ENCODE results near the gene PTPRA.

The PTPRA gene

GRCh38 chr20:3082955-3083952 lies 210.0 kb downstream of the PTPRA start:
- H3K4me3 ChIP-seq (ENCODE audit: low read depth, low read length) = no peak overlapping the region
- peak; percentile 71 for DNase-seq (ENCODE audit: low read depth)
- TF ChIP-seq POLR2A (IDR thresholded peaks at IDR 0.05; ENCODE audit: extremely low read depth, insufficient read length) (no peak), MYC (IDR thresholded peaks at IDR 0.05; ENCODE audit: low read depth, low read length) (no peak), MAX (IDR thresholded peaks at IDR 0.05; ENCODE audit: low read depth, low read length) (no peak)
- TF ChIP-seq, protein P1, sequence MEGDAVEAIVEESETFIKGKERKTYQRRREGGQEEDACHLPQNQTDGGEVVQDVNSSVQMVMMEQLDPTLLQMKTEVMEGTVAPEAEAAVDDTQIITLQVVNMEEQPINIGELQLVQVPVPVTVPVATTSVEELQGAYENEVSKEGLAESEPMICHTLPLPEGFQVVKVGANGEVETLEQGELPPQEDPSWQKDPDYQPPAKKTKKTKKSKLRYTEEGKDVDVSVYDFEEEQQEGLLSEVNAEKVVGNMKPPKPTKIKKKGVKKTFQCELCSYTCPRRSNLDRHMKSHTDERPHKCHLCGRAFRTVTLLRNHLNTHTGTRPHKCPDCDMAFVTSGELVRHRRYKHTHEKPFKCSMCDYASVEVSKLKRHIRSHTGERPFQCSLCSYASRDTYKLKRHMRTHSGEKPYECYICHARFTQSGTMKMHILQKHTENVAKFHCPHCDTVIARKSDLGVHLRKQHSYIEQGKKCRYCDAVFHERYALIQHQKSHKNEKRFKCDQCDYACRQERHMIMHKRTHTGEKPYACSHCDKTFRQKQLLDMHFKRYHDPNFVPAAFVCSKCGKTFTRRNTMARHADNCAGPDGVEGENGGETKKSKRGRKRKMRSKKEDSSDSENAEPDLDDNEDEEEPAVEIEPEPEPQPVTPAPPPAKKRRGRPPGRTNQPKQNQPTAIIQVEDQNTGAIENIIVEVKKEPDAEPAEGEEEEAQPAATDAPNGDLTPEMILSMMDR (IDR thresholded peaks at IDR 0.05; ENCODE audit: low read depth, low read length) = no peak

DNA sequence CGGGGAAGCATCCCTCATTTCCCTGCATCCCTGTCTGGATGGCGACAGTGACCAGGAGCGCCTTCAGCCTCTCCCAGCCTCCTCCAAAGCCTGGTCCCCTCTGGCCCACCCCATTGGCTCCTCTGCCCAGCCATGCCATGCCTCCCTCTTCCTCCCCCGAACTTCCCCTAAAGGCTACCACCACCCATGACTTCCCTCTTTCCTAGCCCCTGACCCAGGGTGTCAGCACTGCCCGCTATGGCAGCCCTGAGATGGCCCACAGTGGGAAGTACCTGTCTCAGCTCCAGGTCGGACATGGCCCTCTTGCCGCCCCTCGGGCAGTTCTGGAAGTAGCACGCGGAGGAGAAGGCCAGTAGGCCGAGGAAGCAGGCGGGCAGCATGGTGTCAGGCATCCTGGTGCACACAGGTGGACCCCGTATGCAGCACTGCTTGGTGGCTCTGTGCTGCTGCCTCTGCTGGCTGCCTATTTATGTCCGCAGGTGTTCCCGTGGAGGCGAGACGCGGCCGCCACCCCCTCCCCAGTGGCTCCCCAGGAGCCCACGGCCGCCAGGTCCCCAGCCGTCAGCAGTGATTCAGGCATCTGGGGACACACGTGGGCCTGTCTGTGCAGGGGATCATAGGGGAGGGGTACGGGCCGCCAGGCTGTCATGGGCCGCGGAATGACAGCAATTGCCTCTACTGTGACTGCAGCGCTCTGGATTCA lies 211.2 kb downstream of the PTPRA start, which contains the start of gene AVP:
AVP (minus strand) TSS at position 442 of the 703 bp plus-strand sequence; CDS start at position 392, 50 bp downstream.
- no peak within 1 kb of the TSS for H3K4me3 ChIP-seq (ENCODE audit: low read depth, low read length)
- no peak for TF ChIP-seq MYC (IDR thresholded peaks at IDR 0.05; ENCODE audit: low read depth, low read length)
- TF ChIP-seq MAX (IDR thresholded peaks at IDR 0.05; ENCODE audit: low read depth, low read length) = no peak
- TF ChIP-seq, protein P1 (IDR thresholded peaks at IDR 0.05; ENCODE audit: low read depth, low read length) = no peak
- TF ChIP-seq POLR2A (IDR thresholded peaks at IDR 0.05; ENCODE audit: extremely low read depth, insufficient read length) = no peak
- no peak for DNase-seq (ENCODE audit: low read depth)

DNA sequence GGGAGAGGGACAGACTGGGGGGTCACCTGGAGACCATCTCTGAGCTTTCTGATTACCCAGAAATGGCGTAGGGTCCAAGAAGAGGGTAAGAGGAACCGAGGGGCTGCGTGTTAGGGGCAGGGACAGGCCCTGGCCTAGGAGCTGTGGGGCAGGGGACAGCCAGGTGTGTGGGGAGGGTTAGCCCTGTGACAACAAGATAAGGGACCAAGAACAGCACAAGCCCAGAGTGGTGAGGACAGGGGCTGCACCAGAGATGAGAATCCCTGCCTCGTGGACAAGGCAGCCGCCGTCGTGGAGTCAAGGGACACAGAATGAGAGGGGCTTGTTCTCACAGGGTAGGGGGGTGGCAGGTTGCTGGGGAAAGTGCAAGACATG lies 211.7 kb downstream of the PTPRA start:
- TF ChIP-seq POLR2A (IDR thresholded peaks at IDR 0.05; ENCODE audit: extremely low read depth, insufficient read length) (no peak), MAX (IDR thresholded peaks at IDR 0.05; ENCODE audit: low read depth, low read length) (no peak), MYC (IDR thresholded peaks at IDR 0.05; ENCODE audit: low read depth, low read length) (no peak)
- TF ChIP-seq, protein P1 (IDR thresholded peaks at IDR 0.05; ENCODE audit: low read depth, low read length) = no peak
- H3K4me3 ChIP-seq (ENCODE audit: low read depth, low read length) = no peak overlapping the region
- no peak for DNase-seq (ENCODE audit: low read depth)

GRCh38 chr20:3085571-3086072 lies 212.3 kb downstream of the PTPRA start:
- no peak for DNase-seq (ENCODE audit: low read depth)
- TF ChIP-seq MAX (IDR thresholded peaks at IDR 0.05; ENCODE audit: low read depth, low read length) = no peak
- no peak for TF ChIP-seq POLR2A (IDR thresholded peaks at IDR 0.05; ENCODE audit: extremely low read depth, insufficient read length)
- TF ChIP-seq MYC (IDR thresholded peaks at IDR 0.05; ENCODE audit: low read depth, low read length) = no peak
- TF ChIP-seq, protein P1 (IDR thresholded peaks at IDR 0.05; ENCODE audit: low read depth, low read length) = no peak
- no peak overlapping the region for H3K4me3 ChIP-seq (ENCODE audit: low read depth, low read length)

DNA sequence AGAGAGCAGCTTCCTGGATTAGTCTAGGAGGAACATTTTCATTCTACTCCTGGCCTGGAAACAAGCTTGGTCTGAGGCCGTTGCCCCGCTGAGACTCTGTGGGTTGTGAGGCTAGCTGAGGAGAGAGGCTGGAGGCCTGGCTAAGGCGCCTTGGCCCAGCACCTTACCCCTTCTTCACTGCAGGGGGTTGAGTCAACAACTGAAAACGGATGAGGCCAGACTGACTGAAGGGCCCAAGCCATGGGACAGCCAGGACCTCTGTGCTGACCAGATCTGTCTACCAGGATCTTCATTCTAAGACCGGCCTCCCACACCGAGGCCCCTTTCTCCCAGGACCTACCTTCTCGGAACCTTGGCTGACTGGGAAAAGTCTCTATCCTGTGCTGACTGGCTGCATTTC lies 214.8 kb downstream of the PTPRA start:
- H3K4me3 ChIP-seq (ENCODE audit: low read depth, low read length) = no peak overlapping the region
- TF ChIP-seq, protein P1 (IDR thresholded peaks at IDR 0.05; ENCODE audit: low read depth, low read length) = no peak
- TF ChIP-seq MYC (IDR thresholded peaks at IDR 0.05; ENCODE audit: low read depth, low read length) = no peak
- no peak for TF ChIP-seq POLR2A (IDR thresholded peaks at IDR 0.05; ENCODE audit: extremely low read depth, insufficient read length)
- TF ChIP-seq MAX (IDR thresholded peaks at IDR 0.05; ENCODE audit: low read depth, low read length) = no peak
- peak; percentile 24 for DNase-seq (ENCODE audit: low read depth)
